Lower lobe of right lung (tissue), 2 donors: ENCODE data around the gene PLEKHG3. TPM values are rescaled to one million over a fixed set of nuclear protein-coding genes. Genes with fewer than 3 reads are reported as not detected.

Source experiments
- ATAC-seq, 2 donors: fragments of 200-7000 bp; cut with Tn5 transposase; one replicate each; pipeline ENCODE4 v1.9.1; 2020 to 2022; ENCODE audit warnings: mild to moderate bottlenecking in 2 of 2, moderate library complexity in 2 of 2
- DNase-seq: peaks from one replicate; pipeline ENCODE4 v3.0.0-alpha.2; 2020
- H3K27ac ChIP-seq: fragments of 200-600 bp; one replicate; pipeline ENCODE4 v1.8.0; 2022
- H3K27me3 ChIP-seq: fragments of 200-600 bp; one replicate; pipeline ENCODE4 v1.8.0; 2022; ENCODE audit warnings: low read depth
- H3K36me3 ChIP-seq: fragments of 200-600 bp; one replicate; pipeline ENCODE4 v1.8.0; 2022; ENCODE audit warnings: mild to moderate bottlenecking
- H3K4me1 ChIP-seq: fragments of 200-600 bp; one replicate; pipeline ENCODE4 v1.8.0; 2022
- H3K4me3 ChIP-seq: fragments of 200-600 bp; one replicate; pipeline ENCODE4 v1.8.0; 2022; ENCODE audit warnings: mild to moderate bottlenecking
- H3K9me3 ChIP-seq: fragments of 200-600 bp; one replicate; pipeline ENCODE4 v1.8.0; 2022
- intact Hi-C: fragments of 100-400 bp; cut with DNase I; formaldehyde crosslinking; loops from one replicate; pipeline ENCODE4 v1.11.0; 2022
- total RNA-seq: library from RNA; stranded (reverse); fragmentation: NEBNext Ultra II Directional; extraction: Animal tissue kit (Norgen Biotek cat#: 25700); gene quantifications from one replicate; pipeline ENCODE4 v1.2.1, GENCODE V29; 2021
- TF ChIP-seq, protein P1 (sequence below): fragments of 200-600 bp; IDR thresholded peaks from one replicate; pipeline ENCODE4 v1.8.0; 2022; ENCODE audit warnings: antibody characterized with exemption, mild to moderate bottlenecking
- donor health status: DM: no; HTN: yes; CAD: no; lungs with severe emphysema.

The PLEKHG3 gene
- total RNA-seq, 1 donor from 2014 or later: 33.1 TPM

DNA sequence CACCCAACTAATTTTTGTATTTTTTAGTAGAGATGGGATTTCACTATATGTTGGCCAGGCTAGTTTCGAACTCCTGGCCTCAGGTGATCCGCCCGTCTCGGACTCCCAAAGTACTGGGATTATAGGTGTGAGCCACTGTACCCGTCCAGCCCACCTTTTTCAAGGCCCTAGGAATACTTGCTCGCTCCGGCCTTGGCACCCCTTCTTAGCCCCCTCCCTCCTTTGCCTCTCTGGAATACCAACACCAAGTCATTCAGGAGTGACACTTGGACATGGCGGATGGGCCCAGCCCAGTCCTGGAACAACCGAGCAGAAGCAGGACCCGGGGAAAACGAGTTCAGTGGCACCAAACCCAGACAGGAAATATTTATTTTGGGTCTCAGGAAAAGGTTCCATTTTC is 29.1 kb downstream of the PLEKHG3 start:
- intact Hi-C loops: no loop called here
- peaks cover 5% of the 10 kb centered on the region for H3K4me1 ChIP-seq
- H3K27me3 ChIP-seq: no peaks in the 10 kb centered on the region
- no peaks in the 10 kb centered on the region for H3K9me3 ChIP-seq
- ATAC-seq (no peak), DNase-seq (peak; percentile 33)
- H3K36me3 ChIP-seq: peaks cover 85% of the 10 kb centered on the region
- no peak overlapping the region for H3K27ac ChIP-seq
- no peak overlapping the region for H3K4me3 ChIP-seq
- TF ChIP-seq, protein P1, sequence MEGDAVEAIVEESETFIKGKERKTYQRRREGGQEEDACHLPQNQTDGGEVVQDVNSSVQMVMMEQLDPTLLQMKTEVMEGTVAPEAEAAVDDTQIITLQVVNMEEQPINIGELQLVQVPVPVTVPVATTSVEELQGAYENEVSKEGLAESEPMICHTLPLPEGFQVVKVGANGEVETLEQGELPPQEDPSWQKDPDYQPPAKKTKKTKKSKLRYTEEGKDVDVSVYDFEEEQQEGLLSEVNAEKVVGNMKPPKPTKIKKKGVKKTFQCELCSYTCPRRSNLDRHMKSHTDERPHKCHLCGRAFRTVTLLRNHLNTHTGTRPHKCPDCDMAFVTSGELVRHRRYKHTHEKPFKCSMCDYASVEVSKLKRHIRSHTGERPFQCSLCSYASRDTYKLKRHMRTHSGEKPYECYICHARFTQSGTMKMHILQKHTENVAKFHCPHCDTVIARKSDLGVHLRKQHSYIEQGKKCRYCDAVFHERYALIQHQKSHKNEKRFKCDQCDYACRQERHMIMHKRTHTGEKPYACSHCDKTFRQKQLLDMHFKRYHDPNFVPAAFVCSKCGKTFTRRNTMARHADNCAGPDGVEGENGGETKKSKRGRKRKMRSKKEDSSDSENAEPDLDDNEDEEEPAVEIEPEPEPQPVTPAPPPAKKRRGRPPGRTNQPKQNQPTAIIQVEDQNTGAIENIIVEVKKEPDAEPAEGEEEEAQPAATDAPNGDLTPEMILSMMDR: no peak

DNA sequence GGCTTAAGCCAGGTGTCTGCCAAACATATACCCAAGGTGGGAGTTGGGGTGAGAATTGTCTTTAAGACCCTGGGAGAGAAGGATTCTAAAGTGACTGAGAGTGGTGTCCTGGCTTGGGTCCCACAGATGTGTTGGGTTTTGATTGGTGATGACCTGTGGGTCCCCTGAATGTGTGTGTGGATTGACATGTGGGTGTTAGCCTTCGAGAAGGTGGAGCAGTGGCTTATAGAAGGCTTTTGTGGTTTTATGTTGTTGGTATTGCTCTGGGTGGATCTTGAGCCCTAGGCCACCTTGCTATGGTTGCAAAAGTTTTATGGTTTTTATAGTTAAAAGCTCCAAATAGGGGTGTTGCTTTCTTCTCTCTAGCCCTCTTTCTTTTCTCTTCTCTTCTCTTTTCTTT is 29.7 kb downstream of the PLEKHG3 start:
- no peak for ATAC-seq
- intact Hi-C loops: no loop called here
- H3K9me3 ChIP-seq: no peaks in the 10 kb centered on the region
- H3K4me3 ChIP-seq: no peak overlapping the region
- peaks cover 85% of the 10 kb centered on the region for H3K36me3 ChIP-seq
- no peaks in the 10 kb centered on the region for H3K27me3 ChIP-seq
- H3K27ac ChIP-seq: no peak overlapping the region
- TF ChIP-seq, protein P1: no peak
- H3K4me1 ChIP-seq: peaks cover 5% of the 10 kb centered on the region
- DNase-seq: no peak

DNA sequence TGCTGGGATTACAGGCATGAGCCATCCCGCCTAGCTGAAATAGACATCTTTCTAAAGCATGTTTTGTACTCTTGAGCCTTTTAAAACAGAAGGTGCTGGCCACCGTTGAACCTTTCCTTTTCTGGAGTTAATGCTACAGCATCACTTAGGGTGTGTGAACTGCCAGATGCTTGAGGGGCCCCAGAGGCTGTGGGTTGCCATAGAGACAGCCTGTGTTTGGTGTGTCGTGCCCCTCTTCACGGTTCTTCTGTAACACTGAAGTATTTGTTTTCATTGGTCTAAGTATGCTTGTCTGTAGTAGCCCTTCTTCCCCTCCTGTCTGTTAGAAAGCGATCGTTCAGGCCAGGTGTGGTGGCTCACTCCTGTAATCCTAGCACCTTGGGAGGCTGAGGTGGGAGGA is 30.8 kb downstream of the PLEKHG3 start:
- TF ChIP-seq, protein P1: no peak
- intact Hi-C loops: no loop called here
- H3K9me3 ChIP-seq: no peaks in the 10 kb centered on the region
- DNase-seq: peak; percentile 48
- no peaks in the 10 kb centered on the region for H3K27me3 ChIP-seq
- no peak overlapping the region for H3K27ac ChIP-seq
- H3K4me3 ChIP-seq: no peak overlapping the region
- peaks cover 87% of the 10 kb centered on the region for H3K36me3 ChIP-seq
- peaks cover 5% of the 10 kb centered on the region for H3K4me1 ChIP-seq
- peak; percentile 56 to 70 for ATAC-seq

DNA sequence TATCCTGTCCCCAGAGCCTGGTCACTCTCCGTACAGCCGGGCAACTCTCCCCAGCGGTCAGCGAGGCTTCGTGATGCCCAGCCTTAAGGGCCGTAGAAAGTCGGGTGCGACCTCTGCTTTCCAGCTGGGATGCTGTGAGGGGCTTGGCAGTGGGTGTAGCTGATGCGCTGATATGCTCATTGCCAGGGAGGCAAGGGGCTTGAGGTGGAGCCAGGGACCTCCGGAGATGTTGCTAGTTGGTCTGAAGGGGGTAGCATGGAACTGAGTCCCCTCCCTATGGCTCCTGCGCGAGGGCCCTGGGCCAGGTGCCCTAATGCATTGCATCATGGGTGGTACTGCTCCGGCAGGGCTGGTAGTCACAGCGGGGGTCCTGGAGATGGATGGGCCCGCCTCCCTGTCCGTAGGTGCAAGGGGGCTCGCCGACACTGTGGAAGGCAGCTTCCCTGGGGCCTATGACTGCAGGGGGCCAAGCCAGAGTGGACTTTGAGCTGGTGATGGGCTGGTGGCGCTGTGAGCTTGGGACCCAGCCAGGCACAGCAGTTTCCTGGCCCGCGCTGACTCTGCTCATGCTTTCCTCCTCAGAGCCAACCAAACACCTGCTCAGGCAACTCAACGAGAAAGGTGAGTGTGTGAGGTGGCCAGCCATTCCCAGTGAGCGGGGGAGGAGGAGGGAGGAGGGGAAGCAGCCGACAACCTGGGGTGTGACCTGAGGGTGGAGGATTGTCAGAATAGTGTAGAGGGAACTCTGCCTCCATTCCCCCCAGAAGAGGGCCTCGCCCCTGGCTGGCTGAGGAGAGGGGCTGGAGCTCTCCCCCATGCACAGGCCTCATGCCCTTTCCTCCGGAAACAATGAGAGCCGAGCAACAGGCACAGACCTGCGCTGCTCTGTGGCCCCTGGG is 32.3 kb downstream of the PLEKHG3 start:
- peaks cover 87% of the 10 kb centered on the region for H3K36me3 ChIP-seq
- no peak overlapping the region for H3K27ac ChIP-seq
- H3K27me3 ChIP-seq: no peaks in the 10 kb centered on the region
- intact Hi-C loops: no loop called here
- H3K4me3 ChIP-seq: no peak overlapping the region
- peaks cover 5% of the 10 kb centered on the region for H3K4me1 ChIP-seq
- TF ChIP-seq, protein P1: no peak
- DNase-seq: peak; percentile 40
- no peak for ATAC-seq
- H3K9me3 ChIP-seq: no peaks in the 10 kb centered on the region

DNA sequence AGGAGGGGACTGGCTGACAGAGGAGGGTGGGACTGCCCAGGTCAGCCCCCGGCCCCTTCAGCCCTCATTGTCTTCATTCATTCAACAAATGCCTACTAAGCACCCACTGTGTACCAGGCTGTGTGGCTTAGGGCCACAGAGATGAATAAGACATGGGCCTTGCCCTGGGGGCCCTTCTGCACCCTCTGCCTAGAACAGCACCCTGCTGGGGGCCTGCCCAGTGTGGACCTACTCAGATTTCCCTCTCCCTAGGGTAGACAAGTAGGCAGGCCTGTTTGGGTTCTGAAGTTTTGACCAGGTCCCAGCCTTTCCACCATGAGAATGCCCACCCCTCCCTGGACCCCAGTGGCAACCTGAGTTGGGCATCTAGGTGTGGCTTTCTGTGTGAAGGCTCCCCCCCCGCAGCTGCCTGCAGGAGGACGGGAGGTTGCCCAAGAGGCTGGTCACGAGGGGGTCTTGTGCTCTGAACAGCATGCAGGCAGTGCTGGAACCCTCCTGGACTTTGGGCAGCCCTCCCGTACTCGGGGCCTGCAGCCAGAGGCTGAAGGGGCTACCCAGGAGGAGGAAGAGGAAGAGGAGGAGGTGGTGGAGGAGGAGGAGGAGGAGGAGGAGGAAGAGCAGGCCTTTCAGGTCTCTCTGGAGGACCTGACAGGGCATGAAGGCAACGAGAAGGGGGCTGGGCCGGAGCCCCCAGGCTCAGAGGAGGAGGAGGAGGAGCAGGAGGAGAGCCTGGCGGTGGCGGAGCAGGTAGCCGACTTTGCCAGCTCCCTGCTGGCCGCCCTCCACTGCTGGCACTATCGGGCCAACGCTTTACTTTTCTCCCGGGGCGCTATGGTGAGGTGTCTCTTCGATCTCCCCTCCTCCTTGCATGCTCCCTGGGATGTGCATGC is 33.4 kb downstream of the PLEKHG3 start:
- H3K36me3 ChIP-seq: peaks cover 87% of the 10 kb centered on the region
- no peaks in the 10 kb centered on the region for H3K9me3 ChIP-seq
- no peak for ATAC-seq
- TF ChIP-seq, protein P1: no peak
- peaks cover 5% of the 10 kb centered on the region for H3K4me1 ChIP-seq
- H3K4me3 ChIP-seq: no peak overlapping the region
- DNase-seq: peak; percentile 18
- intact Hi-C loops: no loop called here
- no peaks in the 10 kb centered on the region for H3K27me3 ChIP-seq
- H3K27ac ChIP-seq: no peak overlapping the region
